LHCN-M2 (cell line): Measurements from ENCODE around the gene RAD54L. TPM values are rescaled to one million over a fixed set of nuclear protein-coding genes. Genes with fewer than 3 reads are reported as not detected.
"Not testable (repeated sequence)": the region's sequence is repeated elsewhere in the genome, so short reads cannot be mapped to it uniquely, and the experiment has no call there.

Experiments
- DNase-seq: peaks from one replicate; pipeline ENCODE4 v3.0.0-alpha.2; 2012; ENCODE audit warnings: low read depth
- total RNA-seq: library from RNA; depleted of rRNA; stranded (reverse); fragments of >200 nt; gene quantifications from 2 replicates; pipeline ENCODE4 v1.2.3, GENCODE V29; 2014

The RAD54L gene
- total RNA-seq, 1 experiment from 2014 or later = 16.6 TPM

GRCh38 chr1:46241733-46242132 lies 5.8 kb upstream of the RAD54L start:
- DNase-seq = not testable (repeated sequence)

DNA sequence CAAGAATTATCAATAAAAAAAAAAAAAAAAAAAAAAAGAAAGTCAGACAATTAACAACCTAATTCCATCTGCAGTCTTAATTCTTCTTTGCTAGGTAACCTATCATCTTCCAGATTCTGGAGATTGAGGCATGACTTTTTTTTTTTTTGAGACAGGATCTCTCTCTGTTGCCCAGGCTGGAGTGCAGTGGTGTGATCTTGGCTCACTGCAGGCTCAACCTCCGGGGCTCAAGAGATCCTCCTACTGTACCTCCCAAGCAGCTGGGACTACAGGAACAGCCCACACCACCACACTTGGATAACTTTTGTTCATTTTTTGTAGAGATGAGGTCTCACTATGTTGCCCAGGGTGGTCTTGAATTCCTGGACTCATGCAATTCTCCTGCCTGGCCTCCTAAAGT lies 4.6 kb upstream of the RAD54L start:
- no peak for DNase-seq

DNA sequence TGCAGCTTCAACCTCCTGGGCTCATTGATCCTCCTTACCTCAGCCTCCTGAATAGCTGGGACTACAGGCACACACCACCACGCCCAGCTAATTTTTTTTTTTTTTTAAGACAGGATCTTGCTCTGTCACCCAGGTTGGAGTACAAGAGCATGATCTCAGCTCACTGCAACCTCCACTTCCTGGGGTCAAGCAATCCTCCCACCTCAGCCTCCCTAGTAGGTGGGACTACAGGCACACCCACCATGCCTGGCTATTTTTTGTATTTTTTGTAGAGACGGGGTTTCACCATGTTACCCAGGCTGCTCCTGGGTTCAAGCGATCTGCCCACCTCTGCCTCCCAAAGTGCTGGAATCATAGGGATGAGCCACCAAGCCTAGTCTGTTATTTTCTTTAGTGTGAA lies 3.7 kb upstream of the RAD54L start:
- DNase-seq = not testable (repeated sequence)

- peak; percentile 33 for DNase-seq
These were observed 2.7 kb upstream of the RAD54L start for GRCh38 chr1:46244656-46245371.

DNA sequence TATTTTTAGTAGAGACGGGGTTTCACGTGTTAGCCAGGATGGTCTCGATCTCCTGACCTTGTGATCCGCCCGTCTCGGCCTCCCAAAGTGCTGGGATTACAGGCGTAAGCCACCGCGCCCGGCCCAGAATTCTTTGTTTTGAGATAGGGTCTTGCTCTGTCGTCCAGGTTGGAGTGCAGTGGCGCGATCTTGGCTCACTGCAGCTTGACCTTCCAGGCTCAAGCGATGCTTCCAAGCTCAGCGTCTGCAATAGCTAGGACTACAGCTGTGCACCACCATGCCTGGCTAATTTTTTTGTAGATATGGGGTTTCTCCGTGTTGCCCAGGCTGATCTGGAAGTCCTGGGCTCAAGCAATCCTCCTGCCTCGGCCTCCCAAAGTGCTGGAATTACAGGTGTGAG lies 1.4 kb upstream of the RAD54L start:
- not testable (repeated sequence) for DNase-seq

DNA sequence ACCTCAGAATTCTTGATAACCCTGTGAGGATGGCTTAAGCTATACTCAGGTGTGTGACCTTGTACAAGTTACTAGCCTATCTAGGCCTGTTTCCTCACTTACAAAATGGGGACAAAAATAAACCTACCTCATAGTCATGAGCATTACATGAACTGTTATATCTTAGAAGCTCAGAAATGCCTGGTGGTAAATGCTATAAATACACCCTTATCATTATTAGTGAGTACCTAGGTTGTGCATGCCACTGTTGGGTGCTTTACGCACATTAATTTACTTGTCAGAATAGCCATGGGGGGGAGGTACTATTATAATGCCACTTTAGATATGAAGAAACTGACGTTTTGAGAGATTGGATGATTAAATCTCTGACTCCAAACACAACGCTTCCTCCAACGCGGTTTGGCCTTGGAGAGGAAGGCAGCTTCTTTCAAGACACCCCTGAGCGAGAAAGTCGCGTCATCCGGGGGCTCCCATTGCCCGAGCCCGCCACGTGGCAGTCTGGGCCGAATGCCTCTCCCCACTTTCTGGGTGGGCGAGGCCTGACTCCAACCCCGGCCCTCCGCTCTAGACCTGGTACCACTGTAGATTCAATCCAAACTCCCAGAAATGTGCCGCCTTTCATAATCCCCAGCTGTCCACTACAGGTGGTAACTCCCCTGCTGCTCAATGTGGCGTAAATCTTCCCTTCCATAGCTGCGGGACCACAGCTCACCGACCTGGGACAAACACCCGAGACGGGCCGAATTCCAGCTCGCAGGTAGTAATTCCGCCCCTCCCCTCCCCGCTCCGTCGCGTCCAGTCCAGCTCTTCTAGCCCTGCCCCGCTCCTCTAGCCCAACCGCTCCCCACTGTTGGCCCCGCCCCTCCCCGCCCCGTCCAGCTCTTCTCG lies 771 bp upstream of the RAD54L start:
- peak; percentile 42 for DNase-seq

GRCh38 chr1:46248122-46248920 lies 758 bp downstream of the RAD54L start:
- DNase-seq = peak; percentile 36

- DNase-seq = no peak
These were observed 7.1 kb downstream of the RAD54L start for GRCh38 chr1:46254668-46255067.

GRCh38 chr1:46256523-46256922 lies 9.0 kb downstream of the RAD54L start:
- no peak for DNase-seq

- no peak for DNase-seq
These were observed 14.9 kb downstream of the RAD54L start for GRCh38 chr1:46262508-46262907.

- DNase-seq = no peak
These were observed 15.6 kb downstream of the RAD54L start for GRCh38 chr1:46263146-46263545.

DNA sequence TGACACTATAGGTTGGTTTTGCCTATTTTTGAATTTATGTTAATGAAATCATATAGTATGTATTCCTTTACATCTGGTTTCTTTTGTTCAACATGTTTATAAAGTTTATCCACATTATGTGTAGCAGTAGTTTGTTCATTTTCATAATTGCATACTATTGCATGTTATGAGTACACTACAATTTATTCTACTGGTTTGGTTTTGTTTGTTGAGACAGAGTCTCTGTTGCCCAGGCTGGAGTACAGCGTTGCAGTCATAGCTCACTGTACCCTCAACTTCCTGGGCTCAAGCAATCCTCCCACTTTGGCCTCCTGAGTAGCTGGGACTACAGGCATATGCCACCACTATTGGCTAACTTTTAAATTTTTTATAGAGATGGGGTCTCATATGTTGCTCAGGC lies 21.0 kb downstream of the RAD54L start:
- no peak for DNase-seq

GRCh38 chr1:46274225-46275029 lies 26.9 kb downstream of the RAD54L start:
- DNase-seq = no peak

DNA sequence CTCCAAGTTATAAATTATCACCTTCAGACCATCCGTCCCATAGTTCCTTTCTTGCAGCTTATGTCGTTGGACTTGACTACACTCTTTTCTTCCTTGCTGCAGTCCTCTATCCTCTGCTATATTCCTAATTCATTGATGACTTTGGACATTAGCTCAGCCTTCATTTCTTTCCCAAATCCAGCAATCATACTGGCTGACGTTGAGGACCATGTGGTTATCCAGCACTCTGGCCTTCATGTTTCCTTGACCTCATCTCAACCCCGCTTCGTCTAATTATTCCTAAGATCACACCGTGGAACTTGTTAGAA lies 27.4 kb downstream of the RAD54L start:
- no peak for DNase-seq

GRCh38 chr1:46277658-46278373 lies 30.3 kb downstream of the RAD54L start:
- no peak for DNase-seq

DNA sequence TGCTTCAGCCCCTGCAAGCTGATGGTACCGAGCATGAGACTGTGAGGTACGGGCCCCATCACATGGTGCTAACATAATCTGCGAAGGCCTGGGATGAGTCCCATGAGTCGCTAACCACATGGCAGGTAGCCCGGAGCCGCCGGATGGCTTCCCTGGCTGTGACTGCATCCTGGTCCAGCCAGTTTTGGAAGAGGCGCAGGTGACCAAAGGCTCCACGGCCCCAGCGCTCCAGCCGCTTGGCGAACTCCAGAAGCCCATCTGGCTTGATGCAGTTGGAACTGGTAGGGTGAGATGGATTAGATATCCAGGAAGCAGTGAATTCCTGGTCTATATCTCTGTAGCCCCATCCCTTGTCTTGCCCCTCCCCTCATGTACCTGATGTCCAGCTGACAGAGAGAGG lies 31.2 kb downstream of the RAD54L start:
- DNase-seq = no peak

DNA sequence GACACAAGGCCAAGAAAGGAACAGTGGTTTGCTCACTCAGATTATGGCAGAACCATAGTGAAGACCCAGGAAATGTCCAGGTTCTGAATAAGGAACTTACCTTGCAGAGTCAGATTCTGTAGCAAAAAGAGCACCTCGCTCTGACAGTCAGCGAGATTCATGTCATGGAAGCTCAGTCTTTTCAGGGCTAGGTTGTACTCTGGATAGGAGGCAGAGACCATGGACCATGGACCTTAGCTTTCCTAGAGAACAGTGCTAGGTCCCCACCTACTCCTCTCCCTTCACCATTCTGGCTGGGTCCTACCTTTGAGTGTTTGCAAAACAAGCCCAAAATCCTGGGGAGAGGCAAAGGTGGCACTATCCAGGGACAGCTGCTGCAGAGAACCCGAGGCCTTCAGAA lies 32.5 kb downstream of the RAD54L start:
- DNase-seq = no peak

- DNase-seq = no peak
These were observed 33.5 kb downstream of the RAD54L start for GRCh38 chr1:46281021-46281420.

DNA sequence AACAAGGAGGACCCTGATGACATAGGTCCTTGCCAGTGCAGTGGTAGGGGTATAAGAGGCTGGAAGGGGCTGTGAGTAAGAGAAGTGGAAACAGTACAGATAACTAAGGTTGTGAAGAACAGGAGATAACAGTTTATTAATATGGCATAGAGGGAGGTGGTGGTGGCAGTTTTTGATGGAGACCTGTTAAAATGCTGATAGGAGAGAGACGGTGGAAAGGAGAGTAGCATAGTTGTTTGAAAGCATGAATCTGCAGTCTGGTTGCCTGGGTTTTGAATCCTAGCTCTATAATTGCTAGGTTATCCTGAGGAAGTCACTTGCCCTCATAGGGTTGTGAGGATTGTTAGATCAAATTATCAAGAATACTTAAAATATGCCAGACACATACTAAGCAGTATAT lies 36.5 kb downstream of the RAD54L start:
- no peak for DNase-seq
